ENCODE data around the gene RBM46. TPM values are rescaled to one million over a fixed set of nuclear protein-coding genes. Genes with fewer than 3 reads are reported as not detected.
"Not testable (repeated sequence)": the region's sequence is repeated elsewhere in the genome, so short reads cannot be mapped to it uniquely, and the experiment has no call there.

Gene RBM46
- total RNA-seq, 1 experiment from 2014 or later: not detected

DNA sequence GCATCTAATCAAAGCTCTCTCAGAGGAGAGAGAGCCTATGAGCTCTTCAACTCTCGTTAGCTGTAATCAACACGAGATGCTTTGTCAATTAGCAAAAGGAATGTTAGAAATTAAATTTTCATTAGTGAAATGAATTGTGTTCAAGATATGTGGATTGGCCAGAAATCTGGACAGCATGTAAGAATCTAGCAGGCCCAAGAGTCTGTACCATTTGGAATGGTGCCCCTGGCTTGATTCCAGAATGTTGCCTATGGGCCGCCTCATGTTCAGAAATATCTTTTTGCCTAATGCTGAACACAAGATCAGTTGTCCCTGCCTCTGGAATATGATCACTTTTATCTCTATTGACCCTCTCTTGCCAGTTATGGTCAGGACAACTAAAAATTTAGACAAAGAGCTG lies 88.2 kb downstream of the RBM46 start:
- Histone ChIP-seq H3K27ac (ENCODE audit: low read length) (no peak overlapping the region), H3K36me3 (ENCODE audit: control insufficient read depth, insufficient read depth, low read length) (no peaks in the 10 kb centered on the region), H3K9me3 (ENCODE audit: control insufficient read depth, insufficient read depth, low read depth, low read length) (no peaks in the 10 kb centered on the region), H3K4me3 (ENCODE audit: low read depth in 2 of 2, low read length in 2 of 2) (no peak overlapping the region), H3K27me3 (ENCODE audit: control insufficient read depth, insufficient read depth, low read length) (no peaks in the 10 kb centered on the region), H3K4me1 (ENCODE audit: control insufficient read depth, insufficient read depth, low read length) (no peaks in the 10 kb centered on the region)
- intact Hi-C loops (cut with micrococcal nuclease; ENCODE audit: unreplicated experiment): no loop called here
- TF ChIP-seq, protein P1, sequence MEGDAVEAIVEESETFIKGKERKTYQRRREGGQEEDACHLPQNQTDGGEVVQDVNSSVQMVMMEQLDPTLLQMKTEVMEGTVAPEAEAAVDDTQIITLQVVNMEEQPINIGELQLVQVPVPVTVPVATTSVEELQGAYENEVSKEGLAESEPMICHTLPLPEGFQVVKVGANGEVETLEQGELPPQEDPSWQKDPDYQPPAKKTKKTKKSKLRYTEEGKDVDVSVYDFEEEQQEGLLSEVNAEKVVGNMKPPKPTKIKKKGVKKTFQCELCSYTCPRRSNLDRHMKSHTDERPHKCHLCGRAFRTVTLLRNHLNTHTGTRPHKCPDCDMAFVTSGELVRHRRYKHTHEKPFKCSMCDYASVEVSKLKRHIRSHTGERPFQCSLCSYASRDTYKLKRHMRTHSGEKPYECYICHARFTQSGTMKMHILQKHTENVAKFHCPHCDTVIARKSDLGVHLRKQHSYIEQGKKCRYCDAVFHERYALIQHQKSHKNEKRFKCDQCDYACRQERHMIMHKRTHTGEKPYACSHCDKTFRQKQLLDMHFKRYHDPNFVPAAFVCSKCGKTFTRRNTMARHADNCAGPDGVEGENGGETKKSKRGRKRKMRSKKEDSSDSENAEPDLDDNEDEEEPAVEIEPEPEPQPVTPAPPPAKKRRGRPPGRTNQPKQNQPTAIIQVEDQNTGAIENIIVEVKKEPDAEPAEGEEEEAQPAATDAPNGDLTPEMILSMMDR (IDR thresholded peaks at IDR 0.05): no peak
- TF ChIP-seq, protein P2, sequence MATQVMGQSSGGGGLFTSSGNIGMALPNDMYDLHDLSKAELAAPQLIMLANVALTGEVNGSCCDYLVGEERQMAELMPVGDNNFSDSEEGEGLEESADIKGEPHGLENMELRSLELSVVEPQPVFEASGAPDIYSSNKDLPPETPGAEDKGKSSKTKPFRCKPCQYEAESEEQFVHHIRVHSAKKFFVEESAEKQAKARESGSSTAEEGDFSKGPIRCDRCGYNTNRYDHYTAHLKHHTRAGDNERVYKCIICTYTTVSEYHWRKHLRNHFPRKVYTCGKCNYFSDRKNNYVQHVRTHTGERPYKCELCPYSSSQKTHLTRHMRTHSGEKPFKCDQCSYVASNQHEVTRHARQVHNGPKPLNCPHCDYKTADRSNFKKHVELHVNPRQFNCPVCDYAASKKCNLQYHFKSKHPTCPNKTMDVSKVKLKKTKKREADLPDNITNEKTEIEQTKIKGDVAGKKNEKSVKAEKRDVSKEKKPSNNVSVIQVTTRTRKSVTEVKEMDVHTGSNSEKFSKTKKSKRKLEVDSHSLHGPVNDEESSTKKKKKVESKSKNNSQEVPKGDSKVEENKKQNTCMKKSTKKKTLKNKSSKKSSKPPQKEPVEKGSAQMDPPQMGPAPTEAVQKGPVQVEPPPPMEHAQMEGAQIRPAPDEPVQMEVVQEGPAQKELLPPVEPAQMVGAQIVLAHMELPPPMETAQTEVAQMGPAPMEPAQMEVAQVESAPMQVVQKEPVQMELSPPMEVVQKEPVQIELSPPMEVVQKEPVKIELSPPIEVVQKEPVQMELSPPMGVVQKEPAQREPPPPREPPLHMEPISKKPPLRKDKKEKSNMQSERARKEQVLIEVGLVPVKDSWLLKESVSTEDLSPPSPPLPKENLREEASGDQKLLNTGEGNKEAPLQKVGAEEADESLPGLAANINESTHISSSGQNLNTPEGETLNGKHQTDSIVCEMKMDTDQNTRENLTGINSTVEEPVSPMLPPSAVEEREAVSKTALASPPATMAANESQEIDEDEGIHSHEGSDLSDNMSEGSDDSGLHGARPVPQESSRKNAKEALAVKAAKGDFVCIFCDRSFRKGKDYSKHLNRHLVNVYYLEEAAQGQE (IDR thresholded peaks at IDR 0.05; ENCODE audit: insufficient read depth in 1 of 2, low read depth in 2 of 2, low read length in 1 of 2): no peak
- no peak for TF ChIP-seq TCF7L2 (IDR thresholded peaks at IDR 0.05; ENCODE audit: low read depth, low read length)
- TF ChIP-seq POLR2AphosphoS5 (IDR thresholded peaks at IDR 0.05; ENCODE audit: low read depth, low read length): no peak
- no peak for TF ChIP-seq SIN3A (IDR thresholded peaks at IDR 0.05; ENCODE audit: borderline replicate concordance, insufficient read depth, low read depth, low read length)
- ChIA-PET CTCF (no interaction called here), POLR2A (no interaction called here)
- DNase-seq (ENCODE audit: low read depth, low spot score) (no peak), ATAC-seq (no peak)
- in situ Hi-C loops (cut with HindIII; ENCODE audit: low pct_unique_long_range_greater_than_20kb, low sequenced_read_pairs): no loop called here
- no TSS peak for BruUV-seq (replicated peaks)

- DNase-seq (ENCODE audit: low read depth, low spot score): no peak
- Histone ChIP-seq H3K4me1 (ENCODE audit: control insufficient read depth, insufficient read depth, low read length) (no peaks in the 10 kb centered on the region), H3K36me3 (ENCODE audit: control insufficient read depth, insufficient read depth, low read length) (no peaks in the 10 kb centered on the region), H3K4me3 (ENCODE audit: low read depth in 2 of 2, low read length in 2 of 2) (no peak overlapping the region), H3K9me3 (ENCODE audit: control insufficient read depth, insufficient read depth, low read depth, low read length) (no peaks in the 10 kb centered on the region), H3K27me3 (ENCODE audit: control insufficient read depth, insufficient read depth, low read length) (no peaks in the 10 kb centered on the region), H3K27ac (ENCODE audit: low read length) (no peak overlapping the region)
- BruUV-seq (replicated peaks): no TSS peak
- CTCF ChIA-PET: no interaction called here
- no peak for TF ChIP-seq TCF7L2 (IDR thresholded peaks at IDR 0.05; ENCODE audit: low read depth, low read length)
- TF ChIP-seq, protein P2 (IDR thresholded peaks at IDR 0.05; ENCODE audit: insufficient read depth in 1 of 2, low read depth in 2 of 2, low read length in 1 of 2): no peak
- no peak for TF ChIP-seq SIN3A (IDR thresholded peaks at IDR 0.05; ENCODE audit: borderline replicate concordance, insufficient read depth, low read depth, low read length)
- TF ChIP-seq, protein P1 (IDR thresholded peaks at IDR 0.05): no peak
- no peak for TF ChIP-seq POLR2AphosphoS5 (IDR thresholded peaks at IDR 0.05; ENCODE audit: low read depth, low read length)
- POLR2A ChIA-PET: no interaction called here
- in situ Hi-C loops (cut with HindIII; ENCODE audit: low pct_unique_long_range_greater_than_20kb, low sequenced_read_pairs) (no loop called here), intact Hi-C loops (cut with micrococcal nuclease; ENCODE audit: unreplicated experiment) (no loop called here)
- no peak for ATAC-seq
Measured at GRCh38 chr4:154872198-154872597, 91.1 kb downstream of the RBM46 start.

GRCh38 chr4:154874049-154874448 lies 93.0 kb downstream of the RBM46 start:
- in situ Hi-C loops (cut with HindIII; ENCODE audit: low pct_unique_long_range_greater_than_20kb, low sequenced_read_pairs); H3K4me3 ChIP-seq (ENCODE audit: low read depth in 2 of 2, low read length in 2 of 2): not testable (repeated sequence)

More at GRCh38 chr4:154874049-154874448, 93.0 kb downstream of the RBM46 start:
- intact Hi-C loops (cut with micrococcal nuclease; ENCODE audit: unreplicated experiment); POLR2A ChIA-PET; H3K9me3 ChIP-seq (ENCODE audit: control insufficient read depth, insufficient read depth, low read depth, low read length); H3K4me1 ChIP-seq (ENCODE audit: control insufficient read depth, insufficient read depth, low read length); DNase-seq (ENCODE audit: low read depth, low spot score); H3K27ac ChIP-seq (ENCODE audit: low read length); CTCF ChIA-PET; H3K27me3 ChIP-seq (ENCODE audit: control insufficient read depth, insufficient read depth, low read length); BruUV-seq (replicated peaks); H3K36me3 ChIP-seq (ENCODE audit: control insufficient read depth, insufficient read depth, low read length); ATAC-seq: not testable (repeated sequence)

All from Panc1 (cell line).